Activated T-cell treated with anti-CD3 and anti-CD28 coated beads for 48 hours (primary cell): ENCODE results near the gene ADAMTS16.

Experiments
- DNase-seq: peaks from one replicate; pipeline ENCODE4 v3.0.0-alpha.2; 2020; ENCODE audit warnings: low read depth

Gene ADAMTS16

DNA sequence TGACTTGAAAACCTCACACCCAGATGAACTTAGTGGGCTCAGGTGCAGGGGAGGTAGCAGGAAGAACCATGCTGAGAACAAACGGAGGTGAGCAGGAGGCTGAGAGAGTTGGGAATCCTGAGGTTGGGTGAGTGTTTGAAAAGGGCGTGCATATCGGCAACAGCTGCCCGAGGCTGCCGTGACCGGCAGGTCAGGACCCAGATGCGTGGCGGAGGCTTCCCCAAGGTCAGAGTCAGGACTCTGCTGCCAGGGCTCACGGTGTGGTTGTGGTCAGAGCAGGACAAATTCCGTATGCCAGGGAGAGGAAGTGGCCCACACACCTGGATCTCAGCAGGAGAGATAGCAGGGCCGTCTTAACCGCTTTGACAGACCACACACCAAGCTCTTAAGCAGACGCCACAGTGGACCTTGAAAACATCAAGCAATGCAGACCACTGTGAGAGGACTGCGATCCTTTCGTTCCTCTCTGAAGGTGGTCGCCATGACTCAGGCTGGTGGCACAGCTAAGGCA, 43.1 kb downstream of the ADAMTS16 start:
- DNase-seq, result no peak

DNA sequence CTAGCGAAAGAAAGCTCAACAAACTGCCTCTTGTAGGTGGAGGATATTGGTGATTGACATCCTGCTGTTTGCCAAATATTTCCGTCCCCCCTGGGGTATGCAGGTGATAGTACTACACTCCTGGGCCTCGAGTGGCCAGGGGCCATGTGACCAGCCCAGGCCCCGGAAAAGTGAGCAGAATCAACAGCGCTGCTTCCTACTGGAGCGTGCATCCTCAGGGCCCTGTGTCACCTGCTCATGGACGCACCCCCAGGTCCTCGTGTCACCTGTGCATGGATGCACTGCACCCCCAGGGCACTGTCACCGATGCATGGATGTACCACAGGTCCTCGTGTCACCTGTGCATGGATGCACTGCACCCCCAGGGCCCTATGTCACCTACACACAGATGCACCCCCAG, 43.8 kb downstream of the ADAMTS16 start:
- DNase-seq, result no peak

DNA sequence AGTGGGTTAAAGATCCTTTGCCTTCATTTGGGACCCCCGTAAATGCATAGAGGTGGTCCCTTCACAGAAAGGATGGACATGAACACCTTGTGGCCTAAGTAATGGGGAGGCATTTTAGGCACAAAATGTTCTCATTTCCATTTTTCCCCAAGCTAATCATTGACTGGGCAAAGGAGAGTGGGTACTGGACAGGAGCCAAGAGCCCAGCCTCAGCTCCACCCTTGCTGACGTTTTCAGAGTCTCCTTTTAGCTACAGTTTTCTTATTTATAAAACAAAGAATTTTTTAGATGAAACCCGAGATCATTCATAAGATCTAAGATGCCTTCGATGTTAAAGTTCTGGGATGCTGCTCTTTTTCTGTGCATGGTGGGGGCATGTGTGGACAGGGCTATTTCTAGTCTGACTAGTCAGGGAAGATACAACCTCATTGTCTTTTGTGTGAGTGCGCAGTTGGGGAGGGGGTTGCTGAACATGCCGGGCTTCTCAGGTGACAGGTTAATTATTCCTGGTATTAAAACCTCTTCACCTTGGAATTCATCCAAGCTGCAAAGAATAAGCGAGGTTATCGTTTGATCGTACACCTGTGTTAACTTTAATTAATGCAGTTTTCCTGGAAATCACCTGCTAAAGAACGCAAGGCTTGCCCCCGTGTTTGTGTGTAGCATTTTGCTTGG, 48.4 kb downstream of the ADAMTS16 start:
- no peak for DNase-seq

DNA sequence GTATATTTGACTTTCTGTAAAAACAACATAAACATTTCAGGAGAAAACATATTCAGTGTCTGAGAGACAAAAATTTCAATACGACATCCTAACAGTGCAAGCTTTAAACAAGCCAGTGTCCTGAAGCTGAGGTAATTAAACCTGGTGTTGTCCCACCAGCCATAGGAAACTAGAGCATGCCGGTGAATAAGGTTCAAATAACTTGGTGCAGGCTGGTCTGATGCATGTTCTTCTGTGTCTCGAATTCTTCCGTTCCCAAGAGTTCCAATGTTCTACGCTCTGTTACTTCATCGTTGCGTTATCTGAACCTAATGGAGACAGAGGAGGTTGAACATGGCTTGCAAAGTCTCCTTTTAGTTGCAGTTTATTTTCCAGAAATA, 48.9 kb downstream of the ADAMTS16 start:
- DNase-seq, result no peak

DNA sequence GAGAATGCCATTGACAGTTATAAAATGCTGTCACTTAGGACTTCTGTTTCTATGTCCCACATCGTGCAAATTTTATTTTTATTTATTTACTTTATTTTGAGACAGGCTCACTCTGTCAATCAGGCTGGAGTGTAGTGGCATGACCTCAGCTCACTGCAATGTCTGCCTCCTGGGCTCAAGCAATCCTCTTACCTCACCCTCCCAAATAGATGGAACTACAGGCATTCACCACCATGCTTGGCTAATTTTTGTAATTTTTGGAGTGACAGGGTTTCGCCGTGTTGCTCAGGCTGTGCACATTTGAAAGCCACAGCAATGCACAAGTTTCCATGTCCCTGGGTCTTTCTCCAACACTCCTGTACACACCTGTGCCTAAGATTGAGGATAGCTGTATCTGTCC, 51.8 kb downstream of the ADAMTS16 start:
- DNase-seq, result no peak

DNA sequence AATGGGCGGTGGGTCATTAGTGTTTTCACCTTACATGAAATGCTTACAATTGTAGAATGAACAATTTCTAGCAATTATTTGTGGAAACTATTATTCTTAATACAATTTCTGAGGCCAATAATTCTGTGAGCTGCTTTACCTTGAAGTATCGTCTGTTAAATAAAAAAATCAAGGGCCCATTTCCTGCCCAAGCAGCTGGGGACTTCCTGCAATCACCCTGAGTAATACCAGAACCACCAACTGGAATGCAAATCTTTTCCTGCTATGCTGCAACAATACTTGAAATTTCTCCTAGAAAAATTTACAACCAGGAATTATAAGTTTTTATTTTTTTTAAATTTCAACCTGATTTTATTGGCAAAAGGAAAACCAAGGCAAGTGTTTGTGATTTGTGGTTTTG, 52.6 kb downstream of the ADAMTS16 start:
- DNase-seq, result no peak

DNA sequence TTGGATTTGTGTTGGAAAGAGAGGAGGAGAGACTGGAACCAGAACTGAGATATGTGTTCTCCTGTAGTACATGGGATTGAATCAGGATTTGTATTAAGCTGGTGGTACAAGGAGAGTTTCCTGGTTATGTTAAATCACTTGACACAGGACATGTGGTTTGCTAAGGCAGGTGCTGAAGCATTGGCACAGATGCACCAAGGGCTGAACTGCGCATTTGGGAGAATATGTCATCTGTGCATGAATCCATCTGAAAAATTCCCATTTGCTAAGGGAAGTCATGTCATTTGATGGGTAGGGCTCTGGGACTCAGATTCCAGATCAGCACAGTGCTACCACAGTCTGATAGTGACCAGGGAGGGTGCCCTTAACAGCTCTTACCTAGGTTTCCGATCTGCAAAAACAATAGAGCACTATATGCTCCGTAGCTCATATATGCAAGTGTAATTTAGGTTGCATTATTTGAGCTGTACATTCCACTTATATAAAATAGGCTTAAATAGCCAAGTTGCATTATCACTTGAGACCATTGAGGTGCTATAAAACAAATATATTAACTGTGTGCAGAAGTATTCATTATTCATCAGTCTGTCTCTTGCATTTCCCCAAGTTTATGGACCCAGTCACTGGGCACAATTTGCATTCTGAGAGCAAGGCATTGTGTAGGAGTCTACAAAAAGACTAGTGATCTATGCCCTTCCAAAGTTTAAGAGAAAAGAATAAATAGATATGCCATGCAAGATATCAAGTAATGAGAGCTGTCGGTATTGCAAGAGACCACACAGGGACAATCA, 55.2 kb downstream of the ADAMTS16 start:
- DNase-seq, result no peak

DNA sequence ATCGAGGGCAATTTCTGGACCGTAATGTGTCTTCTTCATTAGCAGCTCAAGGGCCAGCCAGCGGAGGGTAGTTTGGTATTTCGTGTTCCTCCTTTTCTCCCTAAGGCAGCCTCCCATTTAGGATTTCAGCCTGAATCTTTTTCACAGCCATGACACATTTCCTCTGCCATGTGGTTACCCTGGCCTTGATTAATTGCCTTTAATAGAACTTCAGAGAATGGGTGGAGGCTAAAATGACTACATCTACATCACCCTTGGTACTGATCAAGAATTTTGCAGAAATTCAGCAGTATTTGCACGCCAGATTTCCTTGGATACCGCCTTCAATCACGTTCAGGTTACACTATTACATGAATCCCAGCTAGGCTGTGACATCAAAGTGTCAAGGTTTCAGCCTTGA, 58.0 kb downstream of the ADAMTS16 start:
- DNase-seq, result no peak

DNA sequence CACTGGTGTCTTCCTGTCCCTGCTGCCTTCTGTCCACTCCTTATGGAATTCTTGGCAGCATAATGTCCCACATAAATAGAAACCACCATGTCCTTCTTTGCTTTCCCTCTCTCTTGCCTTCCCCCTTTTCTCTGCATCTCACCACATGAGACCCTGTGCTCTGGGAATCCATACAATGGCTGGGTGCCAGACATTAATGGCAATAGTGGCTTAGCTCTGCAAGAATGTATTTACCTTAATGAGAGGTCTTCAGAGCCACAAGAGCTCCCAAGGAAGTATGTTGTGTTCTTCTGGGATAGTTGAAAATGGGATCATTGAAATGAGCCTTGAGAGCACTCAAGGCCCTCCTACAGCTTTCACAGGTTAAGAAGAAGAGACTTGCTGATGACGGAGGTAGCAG, 58.7 kb downstream of the ADAMTS16 start:
- no peak for DNase-seq

DNA sequence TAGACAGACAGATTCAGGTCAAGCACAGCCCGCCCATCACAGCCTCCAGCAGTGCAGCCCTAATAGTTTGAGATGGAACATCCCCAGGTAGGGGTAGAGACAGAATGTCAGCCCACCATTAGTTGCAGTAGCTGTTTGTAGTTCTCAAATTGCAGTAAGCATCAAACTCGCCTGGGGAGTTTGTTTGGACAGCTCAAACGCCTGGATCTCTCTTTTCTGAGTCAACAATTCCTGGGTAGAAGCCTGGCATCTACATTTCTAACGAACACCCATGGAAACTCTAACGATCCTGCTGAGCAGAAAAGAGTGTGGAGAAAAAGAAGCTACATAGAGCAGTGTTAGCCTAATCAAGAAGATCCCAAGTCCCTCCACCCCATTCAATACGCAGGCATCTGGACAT, 59.4 kb downstream of the ADAMTS16 start:
- no peak for DNase-seq

DNA sequence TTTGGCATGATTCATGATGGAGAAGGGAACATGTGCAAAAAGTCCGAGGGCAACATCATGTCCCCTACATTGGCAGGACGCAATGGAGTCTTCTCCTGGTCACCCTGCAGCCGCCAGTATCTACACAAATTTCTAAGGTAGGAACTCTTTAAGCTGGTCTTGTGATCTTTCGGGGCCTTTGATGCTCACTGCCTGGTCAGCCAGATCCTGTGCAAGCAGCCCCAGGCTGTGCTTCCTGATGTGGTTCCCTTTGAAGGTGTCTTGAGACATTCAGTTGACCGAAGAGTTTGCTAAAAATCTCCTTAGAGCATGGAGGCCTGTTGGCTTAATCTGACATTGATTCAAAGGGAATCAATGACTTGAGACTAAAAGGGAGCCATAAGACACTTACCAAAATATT, 60.0 kb downstream of the ADAMTS16 start:
- no peak for DNase-seq

DNA sequence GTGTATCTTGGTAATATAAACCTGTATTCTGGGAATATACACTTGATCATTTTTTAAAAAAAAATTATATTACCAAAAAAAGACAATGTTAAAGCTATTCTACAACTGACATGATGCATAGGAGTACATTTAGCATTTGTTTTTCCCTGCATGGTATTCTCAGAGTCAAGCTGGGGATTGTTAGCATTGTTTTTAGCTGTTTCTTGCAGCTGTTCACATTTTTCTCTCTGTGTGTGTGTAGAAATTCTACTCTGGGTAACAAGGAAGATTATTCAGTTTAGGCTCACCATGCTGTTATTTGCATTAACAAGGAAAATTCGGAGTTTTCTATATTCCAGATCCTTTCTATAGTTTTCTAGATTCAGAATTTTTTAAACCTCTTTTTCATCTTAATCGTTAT, 62.2 kb downstream of the ADAMTS16 start:
- no peak for DNase-seq

DNA sequence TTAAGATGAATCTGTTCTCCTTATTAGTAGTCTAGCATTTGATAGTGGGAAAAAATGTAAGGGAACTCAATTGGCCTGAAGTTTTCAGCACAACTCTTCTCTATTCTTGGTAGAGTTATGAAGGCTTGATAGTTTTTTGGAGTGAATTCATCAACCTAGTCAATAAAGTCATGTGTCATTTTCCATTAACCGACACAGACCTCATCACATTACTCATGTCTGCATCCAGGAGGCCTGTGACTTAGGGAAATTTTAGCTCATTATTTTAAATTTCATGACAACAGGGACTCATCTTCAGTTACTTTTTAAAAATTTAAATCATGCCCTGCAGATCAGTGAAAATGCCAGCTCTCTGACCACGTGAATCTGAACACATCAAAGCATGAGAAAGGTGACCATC, 63.3 kb downstream of the ADAMTS16 start:
- no peak for DNase-seq

DNA sequence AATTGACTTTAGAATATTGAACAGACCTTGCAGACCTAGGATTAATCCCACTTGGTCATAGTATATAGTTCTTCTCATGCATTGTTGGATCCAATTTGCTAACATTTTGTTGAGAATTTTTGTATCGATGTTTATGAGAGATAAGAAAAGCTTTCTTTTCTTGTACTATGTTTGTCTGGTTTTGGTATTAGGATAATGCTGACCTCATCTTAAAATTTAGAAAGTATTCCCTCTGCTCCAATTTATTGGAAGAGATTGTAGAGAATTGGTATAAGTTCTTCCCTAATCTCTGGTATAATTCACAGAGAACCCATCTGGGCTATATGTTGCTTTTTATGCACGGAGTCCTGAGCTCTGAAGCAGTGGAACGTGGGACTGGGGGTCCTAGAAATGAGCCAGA, 67.7 kb downstream of the ADAMTS16 start:
- DNase-seq, result no peak

DNA sequence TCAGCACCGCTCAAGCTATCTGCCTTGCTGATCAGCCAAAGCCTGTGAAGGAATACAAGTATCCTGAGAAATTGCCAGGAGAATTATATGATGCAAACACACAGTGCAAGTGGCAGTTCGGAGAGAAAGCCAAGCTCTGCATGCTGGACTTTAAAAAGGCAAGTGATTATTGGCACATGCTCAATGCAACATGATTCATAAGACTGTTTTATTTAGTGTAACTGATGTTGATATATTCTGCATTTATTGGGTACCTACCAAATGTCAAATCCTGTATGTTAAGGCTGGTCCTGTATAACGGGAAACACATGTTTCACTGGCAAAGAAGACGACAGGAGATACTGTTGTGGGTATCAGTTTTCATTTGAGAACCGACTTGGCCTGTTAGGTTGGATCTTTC, 69.0 kb downstream of the ADAMTS16 start:
- DNase-seq, result no peak

DNA sequence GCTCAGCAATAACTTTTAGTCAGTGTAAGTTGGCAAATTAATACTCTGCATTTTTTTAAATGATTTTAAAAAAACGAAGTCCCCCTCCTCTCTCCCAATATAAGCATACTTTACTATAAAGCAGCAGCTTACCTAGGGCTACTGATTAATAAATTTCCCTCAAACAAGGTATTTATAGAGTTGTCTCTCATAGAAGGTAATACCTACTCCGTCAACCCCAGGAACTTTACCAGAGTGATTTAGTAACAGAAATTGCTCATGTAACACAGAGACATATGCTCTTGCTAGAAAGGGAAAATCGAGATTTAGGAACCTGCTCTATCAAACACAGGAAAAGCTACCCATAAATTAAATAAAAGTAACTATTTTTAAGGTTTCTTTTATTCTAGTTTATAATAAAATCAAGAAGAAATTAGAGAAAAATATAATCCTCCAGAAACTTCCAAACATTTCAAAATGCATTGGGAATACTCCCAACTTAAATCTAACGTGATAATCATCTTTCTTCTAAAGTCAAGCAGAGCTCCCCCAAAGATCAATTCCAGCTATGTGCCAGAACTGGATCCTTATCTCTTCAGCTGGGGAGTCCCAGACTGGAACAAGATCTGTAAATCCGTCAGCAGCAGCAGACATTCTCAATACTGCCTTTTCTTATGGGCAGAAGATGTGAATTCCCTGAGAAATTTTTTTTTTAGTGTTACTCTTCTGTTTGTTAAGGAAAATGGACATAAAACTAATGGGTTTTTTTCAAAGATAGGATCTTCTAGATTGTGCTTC, 69.6 kb downstream of the ADAMTS16 start:
- DNase-seq, result no peak

DNA sequence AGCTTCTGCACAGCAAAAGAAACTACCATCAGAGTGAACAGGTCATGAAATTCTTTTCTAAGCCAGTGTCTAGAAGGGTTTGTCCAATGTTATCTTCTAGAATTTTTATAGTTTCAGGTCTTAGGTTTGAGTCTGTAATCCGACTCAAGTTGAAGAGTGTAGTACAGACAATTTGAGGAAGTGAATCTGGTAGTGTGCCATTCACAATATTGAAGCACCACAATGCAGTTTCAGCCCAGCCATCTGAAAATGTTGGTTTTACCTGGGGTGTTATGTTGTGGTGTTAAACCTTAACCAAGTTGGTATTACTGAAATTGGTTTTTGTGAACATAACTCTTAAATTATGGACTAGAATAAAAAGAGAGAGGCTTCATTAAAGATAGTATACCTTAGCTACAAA, 77.2 kb downstream of the ADAMTS16 start:
- no peak for DNase-seq

DNA sequence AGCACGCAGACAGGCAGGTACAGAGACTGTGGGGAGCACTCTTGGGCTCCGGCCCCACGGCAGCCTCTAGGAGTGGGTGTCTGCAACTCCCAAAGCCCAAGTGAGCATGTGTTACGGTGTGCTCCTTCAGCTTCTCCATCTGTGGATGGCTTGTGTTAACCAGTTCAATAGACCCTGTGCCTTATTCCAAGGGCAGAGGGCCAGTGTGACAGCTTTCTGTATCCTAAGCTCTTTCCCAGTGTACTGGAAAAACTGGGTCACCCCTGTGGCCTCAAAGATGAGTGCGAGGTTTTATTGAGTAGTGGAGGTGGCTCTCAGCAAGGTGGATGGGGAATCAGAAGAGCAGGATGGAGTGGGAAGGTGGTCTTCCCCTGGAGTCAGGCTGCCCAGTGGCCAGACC, 78.3 kb downstream of the ADAMTS16 start:
- no peak for DNase-seq

DNA sequence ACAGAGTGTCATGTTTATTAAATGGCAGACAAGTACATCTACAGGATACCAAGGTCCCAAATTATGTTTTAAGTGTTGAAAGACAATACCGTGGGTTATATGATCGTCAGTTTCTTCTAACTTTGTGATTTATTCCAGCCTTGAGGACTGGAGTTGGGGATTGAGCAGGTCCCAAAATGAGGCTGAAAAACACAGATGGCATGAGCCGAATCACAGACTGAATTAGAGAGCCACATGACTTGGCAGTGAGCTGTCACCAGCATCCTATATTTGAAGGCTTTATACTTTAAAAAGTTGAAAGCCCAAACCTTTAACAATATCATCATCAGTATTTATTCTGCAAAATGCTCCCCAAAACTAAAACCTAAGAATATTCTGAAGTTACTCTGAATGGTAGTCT, 79.4 kb downstream of the ADAMTS16 start:
- no peak for DNase-seq

DNA sequence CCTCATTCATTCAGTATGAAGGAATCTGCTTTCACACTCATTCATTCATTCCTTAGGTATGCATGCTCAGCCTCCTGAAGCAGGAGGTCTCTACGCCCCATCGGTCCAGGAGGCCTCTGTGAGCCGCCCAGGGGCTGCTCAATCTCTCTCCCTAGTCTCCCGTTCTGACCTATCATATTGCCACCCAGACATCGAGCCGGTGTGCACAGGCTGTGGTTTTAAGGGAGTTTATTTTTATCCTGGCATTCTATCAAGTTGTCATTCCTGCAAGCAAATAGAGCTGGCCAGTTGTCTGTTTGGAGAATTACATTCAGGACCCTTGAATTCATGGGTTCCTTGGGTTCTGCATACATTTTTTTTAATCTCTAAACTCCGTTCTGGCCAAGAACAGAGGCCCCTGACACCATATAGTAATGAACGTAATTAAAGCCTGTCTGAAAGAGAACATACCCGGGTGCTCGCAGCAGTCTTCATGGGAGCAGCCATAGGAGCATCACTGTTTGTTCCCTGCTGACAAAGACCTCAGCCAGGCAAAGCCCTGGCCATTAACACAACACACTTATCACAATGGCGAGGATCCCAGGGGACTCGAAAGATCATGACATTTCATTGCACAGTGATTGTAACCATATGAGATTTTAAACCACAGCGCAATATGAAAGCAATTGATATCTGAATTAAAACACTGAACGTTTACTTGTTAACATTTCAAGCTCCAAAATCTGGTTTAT, 80.9 kb downstream of the ADAMTS16 start:
- no peak for DNase-seq

DNA sequence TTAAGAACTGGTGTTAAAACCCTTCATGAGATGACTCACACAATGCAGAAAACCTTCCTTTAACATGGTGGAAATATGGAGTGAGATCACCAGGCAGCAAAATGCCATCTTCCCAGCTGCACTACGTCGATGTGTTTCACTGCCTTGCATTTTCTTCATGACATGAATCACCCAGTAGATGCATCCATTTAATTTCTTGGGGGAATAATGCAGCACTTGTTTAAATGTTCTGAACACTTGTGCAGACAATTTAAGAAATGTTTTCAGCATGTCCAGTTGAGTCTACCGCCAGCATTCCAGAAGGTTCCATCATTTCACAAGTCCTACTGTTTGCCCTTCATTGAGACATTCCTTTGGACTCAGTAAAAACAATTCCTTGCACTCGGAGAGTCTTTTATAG, 81.6 kb downstream of the ADAMTS16 start:
- DNase-seq, result no peak

DNA sequence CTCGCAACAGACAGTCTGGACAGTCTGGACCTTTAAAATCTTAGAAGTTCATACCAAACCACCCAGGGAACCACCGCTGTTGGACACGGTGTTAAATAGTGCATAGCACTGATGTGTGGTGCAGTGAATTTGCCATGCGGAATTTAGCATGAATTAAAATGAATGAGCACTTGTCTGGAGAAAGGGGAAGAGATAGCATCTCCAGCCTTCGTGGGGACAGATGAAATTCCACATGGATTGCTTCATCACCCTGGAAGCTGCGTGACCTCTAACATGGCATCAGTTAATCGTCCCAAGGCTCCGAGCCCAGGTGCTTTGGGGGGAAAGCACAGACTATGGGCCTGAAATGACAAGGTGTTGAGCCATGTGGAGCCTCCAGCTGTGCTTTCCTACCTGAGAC, 91.4 kb downstream of the ADAMTS16 start:
- DNase-seq, result no peak
